GM19468 (cell line): ENCODE data around the gene CD72.

Experiments
- ATAC-seq: cut with Tn5 transposase; IDR thresholded peaks from one replicate; pipeline ENCODE4 v1.9.1; 2021; ENCODE audit warnings: mild to moderate bottlenecking, moderate library complexity, moderate number of reproducible peaks; ENCODE audit not compliant: unreplicated experiment; ENCODE audit errors: extremely low read depth

CD72 gene

GRCh38 chr9:35561468-35562261 is 56.5 kb downstream of the CD72 start:
- no peak for ATAC-seq

- ATAC-seq = no peak
Observed at GRCh38 chr9:35560625-35561337, 57.4 kb downstream of the CD72 start.
